ENCODE results near the gene KLHL18. TPM values are rescaled to one million over a fixed set of nuclear protein-coding genes. Genes with fewer than 3 reads are reported as not detected.

The KLHL18 gene
- polyA plus RNA-seq, 2 of the 4 experiments (the other 2 are of a cell fraction): 14.3 to 20.7 TPM

- TF ChIP-seq ATOH8 (CRISPR knock-in tag; IDR thresholded peaks at IDR 0.05; ENCODE audit: low read depth): no peak
Observed at GRCh38 chr3:47376393-47376792, 93.6 kb downstream of the KLHL18 start (continued).

- no peak overlapping the region for H3K4me2 ChIP-seq
- CTCF ChIA-PET: no interaction called here
- no peak for FAIRE-seq
- H3K27ac ChIP-seq: no peak overlapping the region
- peaks cover 5% of the 10 kb centered on the region; the same call in 2 of the 3 replicates for H3K4me1 ChIP-seq
- WGBS (ENCODE audit: missing lambda C conversion rate): 95% methylated on average over 2 of the region's 2 CpGs
- no peaks in the 10 kb centered on the region for H3K9me3 ChIP-seq
- TF ChIP-seq ZC3H11A (IDR thresholded peaks at IDR 0.05) (no peak), ATOH8 (CRISPR knock-in tag; IDR thresholded peaks at IDR 0.05; ENCODE audit: low read depth) (no peak), MYC (IDR thresholded peaks at IDR 0.05; ENCODE audit: borderline replicate concordance, low read length) (no peak), EHMT2 (IDR thresholded peaks at IDR 0.05; ENCODE audit: low read depth) (no peak), TFCP2L1 (CRISPR knock-in tag; IDR thresholded peaks at IDR 0.05) (no peak), KDM1A (IDR thresholded peaks at IDR 0.05; ENCODE audit: low read depth) (no peak), HEYL (CRISPR knock-in tag; IDR thresholded peaks at IDR 0.05) (no peak), JUN (IDR thresholded peaks at IDR 0.05) (no peak), MAX (IDR thresholded peaks at IDR 0.05) (no peak), BHLHE40 (IDR thresholded peaks at IDR 0.05; ENCODE audit: low read depth, low read length) (no peak), CEBPB (IDR thresholded peaks at IDR 0.05) (no peak), NR3C1 (IDR thresholded peaks at IDR 0.05) (no peak), SMC3 (IDR thresholded peaks at IDR 0.05) (no peak), ZFP36 (IDR thresholded peaks at IDR 0.05; ENCODE audit: borderline replicate concordance, partially characterized antibody) (no peak), CHD4 (IDR thresholded peaks at IDR 0.05; ENCODE audit: borderline replicate concordance) (no peak), MAZ (IDR thresholded peaks at IDR 0.05; ENCODE audit: borderline replicate concordance, low read depth, low read length) (no peak), CHD2 (IDR thresholded peaks at IDR 0.05; ENCODE audit: low read length, partially characterized antibody) (no peak)
- POLR2A ChIA-PET: no interaction called here
- H3K4me3 ChIP-seq: no peak overlapping the region
- no peak for ATAC-seq
- DNase-seq (ENCODE audit: low read depth in 1 of 2, low spot score in 1 of 2): no peak
Observed at GRCh38 chr3:47377186-47377585, 94.4 kb downstream of the KLHL18 start.

- Histone ChIP-seq H3K27ac (no peak overlapping the region; a peak in 1 of 6 replicates), H3K9me3 (no peaks in the 10 kb centered on the region), H3K4me1 (peaks cover 6% of the 10 kb centered on the region; the same call in 2 of the 3 replicates), H3K4me2 (peak overlapping the region; percentile 82), H3K4me3 (no peak overlapping the region)
- POLR2A ChIA-PET: no interaction called here
- DNase-seq (ENCODE audit: low read depth in 1 of 2, low spot score in 1 of 2): no peak
- TF ChIP-seq ELK1 (IDR thresholded peaks at IDR 0.05; ENCODE audit: low read depth, low read length): no peak
- no peak for TF ChIP-seq SREBF2 (IDR thresholded peaks at IDR 0.05)
- TF ChIP-seq HOXB13 (CRISPR knock-in tag; IDR thresholded peaks at IDR 0.05; ENCODE audit: low read depth): no peak
- no peak for TF ChIP-seq PBX3 (IDR thresholded peaks at IDR 0.05)
- CTCF ChIA-PET: interaction anchor here (1.7 kb wide), 1 partner anchor 8 kb away, joined by 8 read pairs; no protein-coding TSS in a partner anchor
- no peak for ATAC-seq
- no peak for FAIRE-seq
Observed at GRCh38 chr3:47378869-47379268, 96.1 kb downstream of the KLHL18 start.

All from A549 (cell line).